LoVo (cell line): ENCODE results near the gene CLCN2.

Experiments used
- DNase-seq: peaks from one replicate; pipeline ENCODE4 v3.0.0-alpha.2; 2016; ENCODE audit warnings: low spot score

Gene CLCN2

DNA sequence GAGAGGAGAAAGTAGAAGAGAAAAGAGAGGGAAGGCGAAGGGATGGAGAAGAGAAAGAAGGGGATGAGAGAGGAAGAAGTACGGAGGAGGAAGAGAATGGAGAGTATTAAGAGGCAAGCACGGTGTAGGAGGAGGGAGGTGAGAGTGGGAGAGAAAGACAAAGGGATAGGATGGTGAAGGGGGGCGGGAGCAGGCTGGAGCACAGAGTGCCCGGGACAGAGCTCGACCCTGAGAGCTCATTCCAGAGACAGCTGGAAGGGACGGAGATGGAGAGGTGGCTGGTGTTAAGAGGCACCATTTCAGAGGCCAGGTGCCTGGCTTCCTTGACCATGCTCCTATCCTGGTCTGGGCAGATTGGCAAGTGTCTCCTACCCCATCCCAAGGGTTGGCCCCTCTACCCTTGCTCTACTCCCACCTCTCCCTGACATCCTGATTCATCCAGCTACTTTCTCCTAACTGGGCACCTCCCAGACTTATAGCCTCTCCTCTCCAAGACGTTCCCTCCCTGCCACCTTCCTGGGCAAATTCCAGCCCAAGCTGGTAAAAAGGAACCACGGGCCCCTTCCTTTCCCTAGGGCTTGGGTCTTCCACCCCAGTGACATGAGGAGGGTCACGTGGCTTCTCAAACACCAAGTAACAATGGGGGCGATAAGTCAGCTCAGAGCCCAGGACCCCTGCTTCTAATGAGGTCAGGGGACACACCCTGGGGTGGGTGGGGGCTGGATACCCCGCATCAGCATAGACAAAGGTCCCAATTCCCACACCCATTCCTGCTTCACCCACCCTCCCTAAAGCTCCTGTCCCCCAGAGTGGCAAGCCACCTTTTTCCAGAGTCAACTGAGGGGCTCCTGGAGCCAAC is 1.1 kb downstream of the CLCN2 start:
- no peak for DNase-seq

DNA sequence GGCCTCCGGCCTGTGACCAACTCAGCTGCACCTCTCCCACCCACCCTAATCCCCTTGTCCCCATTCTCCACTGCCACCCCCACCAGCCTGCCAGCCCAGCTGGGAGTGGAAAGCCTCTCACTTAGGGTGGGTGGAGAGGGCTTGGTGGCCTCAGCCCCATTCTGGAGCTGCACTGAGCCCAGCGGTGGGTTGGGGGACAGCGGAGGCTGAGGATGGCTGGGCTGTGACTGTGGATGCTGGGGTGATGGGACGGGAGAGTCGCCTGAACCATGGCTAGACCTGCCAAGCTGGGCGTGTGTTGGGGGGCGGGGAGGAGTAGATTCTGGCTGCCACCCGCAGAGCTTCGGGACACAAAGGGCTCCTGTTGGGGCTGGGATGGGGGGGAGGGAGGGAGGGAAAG is 1.8 kb downstream of the CLCN2 start:
- DNase-seq = no peak

DNA sequence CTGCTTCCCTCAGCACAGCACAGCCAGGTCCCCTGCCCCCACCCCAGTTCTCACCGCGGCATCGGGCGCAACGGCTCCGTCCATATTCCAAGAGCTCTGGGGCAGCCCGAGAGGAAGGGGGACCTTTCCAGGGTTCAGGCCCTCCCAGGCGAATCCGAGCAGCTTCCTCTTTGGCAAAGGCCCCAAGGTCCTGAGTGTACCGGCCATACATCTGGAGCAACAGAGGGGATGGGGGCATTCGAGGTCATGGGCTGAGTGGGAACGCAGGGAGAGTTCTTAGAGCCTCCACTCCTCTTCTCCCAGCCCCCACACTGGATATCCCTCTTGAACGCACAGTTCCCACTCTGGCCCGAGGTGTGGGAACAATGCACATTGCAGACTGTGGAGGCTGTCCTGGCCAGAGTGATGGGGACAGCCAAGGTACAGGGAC is 2.5 kb downstream of the CLCN2 start:
- no peak for DNase-seq

DNA sequence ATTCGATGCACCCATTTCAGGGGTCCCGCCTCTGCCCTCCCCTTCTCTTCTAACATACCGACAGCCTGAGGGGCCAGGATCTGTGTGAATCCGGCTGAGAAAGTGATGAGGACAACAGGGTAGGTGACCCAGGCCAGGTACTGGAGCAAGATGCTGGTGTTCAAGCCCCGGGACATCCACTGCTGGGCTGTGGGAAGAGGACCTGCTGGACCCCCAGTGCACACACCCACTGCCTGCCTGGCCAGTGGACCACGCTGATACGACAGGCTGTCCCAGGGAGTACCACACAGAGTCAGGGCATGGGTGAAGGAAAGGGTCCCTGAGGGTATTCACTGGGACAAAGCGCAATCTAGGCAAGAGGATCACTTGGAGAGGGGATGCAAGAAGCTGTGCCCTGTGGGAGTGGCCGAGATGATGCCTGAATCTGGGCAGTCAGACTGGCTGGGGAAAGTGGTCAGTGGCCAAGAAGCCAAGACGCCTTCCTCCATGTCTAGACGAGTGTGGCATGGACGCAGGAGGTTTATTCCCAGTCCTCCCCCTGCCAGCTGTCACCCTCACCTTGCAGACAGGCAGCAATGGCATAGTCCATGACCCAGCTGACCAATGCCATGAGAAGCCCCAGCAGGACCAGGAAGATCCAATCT is 3.2 kb downstream of the CLCN2 start:
- DNase-seq = no peak

DNA sequence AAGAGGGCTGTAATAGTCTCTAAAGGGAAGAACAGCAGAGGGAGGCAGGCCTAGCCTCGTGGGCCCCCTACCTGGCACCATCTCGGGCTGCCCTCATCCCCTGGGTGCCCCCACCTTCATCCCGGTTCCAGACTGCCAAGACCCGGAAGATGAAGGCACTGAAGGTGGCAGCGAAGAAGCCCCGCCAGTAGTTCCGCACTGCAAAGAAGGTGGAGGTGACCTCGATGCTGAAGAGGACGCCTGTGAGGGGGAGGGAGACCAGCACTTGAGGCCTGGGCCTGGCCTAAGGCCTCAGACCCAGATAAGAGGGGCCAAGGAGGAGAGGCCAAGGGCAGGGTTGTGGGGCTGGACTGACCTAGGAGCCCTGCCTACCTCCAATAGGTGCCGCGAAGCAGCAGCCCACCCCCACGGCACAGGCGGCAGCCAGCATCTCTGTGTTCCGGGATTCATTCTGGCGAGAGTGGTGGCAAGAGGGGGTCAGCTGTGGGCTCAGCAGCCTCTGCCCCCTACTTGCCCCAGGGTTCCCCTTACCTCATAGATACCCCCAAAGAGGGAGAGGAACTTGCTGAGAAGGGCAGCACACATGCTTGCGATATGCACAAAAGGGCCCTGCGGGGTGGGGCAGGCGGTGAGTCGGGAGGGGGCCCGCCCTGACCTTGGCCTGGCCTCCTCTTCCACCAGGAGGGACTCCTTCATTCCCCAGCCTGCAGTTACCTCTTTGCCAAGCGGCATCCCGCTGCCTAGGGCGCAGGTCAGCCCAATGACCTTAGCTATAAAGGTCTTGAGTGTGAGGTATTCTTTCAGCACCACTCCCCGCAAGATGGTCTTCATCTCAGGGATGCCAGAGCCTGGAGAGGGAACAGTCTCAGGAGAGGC is 3.9 kb downstream of the CLCN2 start:
- no peak for DNase-seq

DNA sequence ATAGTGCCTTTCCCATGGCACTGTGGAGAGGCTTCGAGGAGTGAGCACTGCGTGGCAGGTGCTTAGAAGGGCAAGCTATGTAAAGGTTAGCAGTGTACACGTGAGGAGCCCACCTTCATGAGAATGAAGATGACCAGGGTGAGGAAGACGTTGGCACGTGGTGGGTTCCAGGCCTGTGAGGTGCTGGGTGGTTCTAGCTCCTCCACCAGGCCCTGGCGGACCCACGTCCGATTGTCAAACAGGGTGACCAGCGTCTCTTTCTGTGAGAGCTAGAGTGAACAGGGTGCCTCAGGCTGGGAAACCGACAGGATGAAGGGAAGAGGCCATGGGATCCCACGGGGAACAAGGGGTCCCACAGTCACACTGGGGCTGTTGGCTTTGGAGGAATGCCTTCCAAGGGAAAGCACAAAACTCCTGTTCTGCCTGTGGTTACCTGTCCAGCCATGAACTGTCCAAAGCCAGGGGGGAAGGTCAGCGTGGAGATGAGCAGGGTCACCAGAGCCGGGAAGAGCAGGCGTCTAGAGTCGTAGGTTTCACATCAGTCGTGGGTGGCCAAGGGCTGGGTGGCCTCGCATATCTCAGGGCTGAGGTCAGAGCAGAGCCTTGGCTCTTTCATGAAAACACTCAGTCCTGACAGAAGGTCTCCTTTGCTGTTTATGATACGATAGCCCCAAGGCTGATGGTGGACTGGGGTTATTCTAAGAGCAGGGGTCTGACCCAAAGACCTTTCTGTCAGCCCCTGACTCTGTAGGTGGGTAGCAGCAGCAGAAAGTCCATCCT is 6.0 kb downstream of the CLCN2 start:
- no peak for DNase-seq

DNA sequence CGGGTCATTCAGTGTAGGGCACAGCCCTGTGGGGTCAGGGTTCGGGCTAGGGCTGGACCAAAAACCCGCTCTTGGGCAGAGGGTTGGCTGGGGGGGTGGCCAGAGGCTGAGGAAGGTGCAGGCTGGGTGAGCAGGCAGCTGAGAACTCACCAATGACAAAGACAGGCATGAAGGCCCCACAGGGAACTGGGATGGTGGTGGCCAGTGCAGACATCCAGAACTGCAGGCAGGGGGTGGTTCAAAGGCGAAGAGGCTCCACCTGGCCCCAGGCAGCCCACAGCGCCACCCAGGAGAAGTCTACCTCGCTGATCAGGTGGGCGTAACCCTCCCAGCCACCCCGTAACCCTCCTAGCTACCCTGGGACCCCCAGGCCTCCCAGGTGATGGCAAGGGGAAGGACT is 6.7 kb downstream of the CLCN2 start:
- no peak for DNase-seq

DNA sequence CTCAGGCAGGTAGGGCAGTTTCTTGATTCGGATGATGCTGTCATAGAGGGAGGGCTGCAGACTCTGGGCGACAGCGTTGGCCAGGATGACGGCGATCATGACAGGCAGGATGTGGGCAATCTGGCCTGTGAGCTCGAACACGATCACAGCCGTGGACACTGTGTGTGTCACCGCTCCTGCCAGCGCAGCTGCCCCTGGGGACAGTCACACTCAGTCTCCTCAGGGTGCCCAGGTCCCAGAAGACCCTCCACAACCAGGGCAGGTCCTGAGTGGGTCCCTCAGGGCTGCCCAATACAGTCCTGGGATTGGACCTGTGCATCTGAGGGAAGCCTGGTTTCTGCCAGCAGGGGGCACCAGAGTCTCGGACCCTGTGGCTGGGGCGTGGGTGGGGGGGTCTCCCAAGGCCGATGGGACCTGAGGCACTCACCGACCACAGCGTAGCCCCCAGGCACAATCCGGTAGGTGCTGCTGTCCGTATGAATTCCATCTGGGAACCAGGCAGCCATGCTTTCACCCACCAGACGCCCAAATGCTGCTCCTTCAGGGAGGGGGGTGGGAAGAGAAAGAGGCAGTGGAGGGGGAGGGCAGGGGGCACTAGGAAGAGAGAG is 7.2 kb downstream of the CLCN2 start:
- no peak for DNase-seq

DNA sequence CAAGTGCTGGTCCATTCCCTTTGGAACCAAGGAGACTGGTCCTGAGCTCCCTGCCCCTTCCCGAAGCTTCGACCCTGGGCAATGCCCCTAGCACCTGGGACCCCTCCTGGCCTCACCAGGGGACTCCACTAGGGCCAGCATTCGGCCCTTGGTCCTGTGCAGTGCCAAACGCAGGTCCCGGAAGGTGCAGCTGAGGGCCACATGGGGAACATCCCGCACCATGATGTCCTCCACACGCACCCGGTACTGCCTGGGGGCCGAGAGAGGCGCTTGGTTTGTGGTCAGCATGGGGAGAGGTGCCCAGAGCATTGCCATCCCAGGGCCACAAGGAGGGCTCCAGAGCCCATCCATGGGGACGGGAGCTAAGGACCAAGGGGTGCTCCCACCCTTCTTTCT is 7.9 kb downstream of the CLCN2 start:
- no peak for DNase-seq

DNA sequence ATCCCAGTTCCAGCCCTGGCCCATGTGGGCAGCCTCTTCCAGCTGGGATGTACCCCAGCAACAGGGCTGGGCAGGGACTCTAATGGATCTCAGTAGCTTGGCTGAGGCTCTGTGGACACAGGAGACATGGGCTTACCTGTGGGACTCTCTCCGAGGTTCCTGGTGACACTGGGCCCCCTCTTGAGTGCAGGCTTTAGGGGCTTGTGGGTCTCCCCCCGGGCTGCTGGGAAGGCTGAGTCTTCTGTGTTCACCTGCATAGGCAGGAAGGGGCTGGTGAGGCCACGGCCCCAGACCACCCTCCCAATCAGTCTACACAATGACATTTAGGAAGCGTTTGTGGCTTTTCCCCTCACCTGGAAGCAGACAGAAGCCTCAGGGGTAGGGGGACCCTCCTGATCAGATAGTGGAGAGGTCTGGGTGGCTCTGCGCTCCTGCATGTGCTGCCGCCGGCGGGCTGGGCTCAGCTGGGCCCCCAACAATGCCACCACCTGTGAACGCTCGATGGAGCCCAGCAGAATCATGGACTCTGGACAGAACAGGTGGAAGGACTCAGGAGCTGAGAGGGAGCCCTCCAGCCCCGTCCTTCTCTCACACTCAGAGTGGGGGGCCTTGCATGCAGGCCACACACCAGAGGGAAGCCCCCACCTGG is 8.4 kb downstream of the CLCN2 start:
- no peak for DNase-seq

DNA sequence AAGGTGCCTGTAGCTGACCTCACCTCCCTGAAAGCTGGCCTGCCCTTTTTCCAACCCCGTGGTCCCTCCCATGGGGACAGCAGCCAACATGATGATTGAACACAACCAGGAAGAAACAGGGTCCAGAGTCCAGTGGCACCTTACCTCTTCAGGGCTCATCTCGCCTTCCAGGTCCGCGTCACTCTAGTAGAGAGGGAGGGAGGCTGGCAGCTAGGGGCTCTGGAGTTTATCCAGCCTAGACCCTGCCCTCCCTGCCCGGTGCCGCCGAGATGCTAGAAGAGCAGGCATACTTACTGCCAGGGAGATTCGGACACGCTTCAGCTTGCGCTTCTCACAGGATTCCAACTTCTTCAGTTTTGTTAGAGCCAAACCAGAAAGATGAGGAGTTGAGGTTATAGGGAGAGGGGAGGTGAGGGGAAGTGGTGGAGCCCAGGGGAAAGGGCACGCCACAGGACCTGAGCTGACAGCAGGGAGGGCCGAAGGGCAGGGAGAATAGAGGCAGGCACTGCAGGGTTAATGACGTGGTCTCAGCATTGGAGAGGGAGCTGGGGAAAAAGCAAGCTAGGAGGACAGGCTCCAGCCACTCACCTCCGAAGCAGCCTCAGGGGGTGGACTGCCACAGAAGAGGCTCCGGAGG is 9.1 kb downstream of the CLCN2 start:
- DNase-seq = no peak

DNA sequence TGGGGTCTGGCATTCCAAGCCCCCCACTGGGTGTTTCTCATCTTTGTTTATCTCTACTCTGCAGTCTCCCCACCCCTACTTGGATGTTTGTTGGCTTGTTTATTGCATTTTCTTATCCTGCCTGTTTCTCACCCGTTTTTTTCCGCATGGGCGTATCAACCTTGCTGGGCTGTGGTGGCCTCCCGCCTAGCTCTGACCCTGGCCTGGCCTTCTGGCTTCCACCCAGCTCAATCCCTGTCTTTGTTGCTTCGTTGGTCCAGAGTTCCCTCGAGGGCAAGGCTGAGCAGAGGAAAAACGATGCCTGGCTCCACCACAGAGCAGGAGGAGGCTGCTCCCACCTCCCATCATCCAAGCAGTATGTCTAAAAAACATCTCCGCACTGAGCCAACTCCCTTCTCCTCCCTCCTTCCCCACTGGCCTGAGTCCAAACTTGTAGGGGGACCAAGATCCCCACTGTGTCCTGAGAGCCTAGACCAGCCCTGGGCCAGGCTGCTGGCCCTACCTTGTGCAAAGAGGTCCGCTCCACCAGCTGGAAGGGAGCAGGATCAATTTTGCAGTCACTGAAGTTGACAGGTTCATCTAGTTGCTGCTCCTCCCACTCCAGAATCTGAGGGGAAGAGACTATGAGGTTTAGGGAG is 9.8 kb downstream of the CLCN2 start:
- no peak for DNase-seq

DNA sequence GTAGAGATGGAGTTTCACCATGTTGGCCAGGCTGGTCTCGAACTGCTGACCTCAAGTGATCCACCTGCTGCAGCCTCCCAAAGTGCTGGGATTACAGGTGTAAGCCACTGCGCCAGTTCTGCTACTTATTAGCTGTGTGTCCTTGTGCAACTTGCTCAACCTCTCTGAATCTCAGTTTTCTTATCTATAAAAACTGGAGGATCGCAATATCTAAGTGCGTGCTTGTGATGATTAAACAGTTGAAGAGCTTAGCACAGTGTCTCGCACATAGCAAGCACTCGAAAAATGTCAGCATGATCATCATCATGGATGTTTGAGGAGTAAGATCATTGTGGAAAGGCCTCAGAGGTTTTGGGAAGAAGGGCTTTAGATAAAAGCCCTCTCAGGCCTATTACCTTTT is 10.8 kb downstream of the CLCN2 start:
- DNase-seq = no peak

DNA sequence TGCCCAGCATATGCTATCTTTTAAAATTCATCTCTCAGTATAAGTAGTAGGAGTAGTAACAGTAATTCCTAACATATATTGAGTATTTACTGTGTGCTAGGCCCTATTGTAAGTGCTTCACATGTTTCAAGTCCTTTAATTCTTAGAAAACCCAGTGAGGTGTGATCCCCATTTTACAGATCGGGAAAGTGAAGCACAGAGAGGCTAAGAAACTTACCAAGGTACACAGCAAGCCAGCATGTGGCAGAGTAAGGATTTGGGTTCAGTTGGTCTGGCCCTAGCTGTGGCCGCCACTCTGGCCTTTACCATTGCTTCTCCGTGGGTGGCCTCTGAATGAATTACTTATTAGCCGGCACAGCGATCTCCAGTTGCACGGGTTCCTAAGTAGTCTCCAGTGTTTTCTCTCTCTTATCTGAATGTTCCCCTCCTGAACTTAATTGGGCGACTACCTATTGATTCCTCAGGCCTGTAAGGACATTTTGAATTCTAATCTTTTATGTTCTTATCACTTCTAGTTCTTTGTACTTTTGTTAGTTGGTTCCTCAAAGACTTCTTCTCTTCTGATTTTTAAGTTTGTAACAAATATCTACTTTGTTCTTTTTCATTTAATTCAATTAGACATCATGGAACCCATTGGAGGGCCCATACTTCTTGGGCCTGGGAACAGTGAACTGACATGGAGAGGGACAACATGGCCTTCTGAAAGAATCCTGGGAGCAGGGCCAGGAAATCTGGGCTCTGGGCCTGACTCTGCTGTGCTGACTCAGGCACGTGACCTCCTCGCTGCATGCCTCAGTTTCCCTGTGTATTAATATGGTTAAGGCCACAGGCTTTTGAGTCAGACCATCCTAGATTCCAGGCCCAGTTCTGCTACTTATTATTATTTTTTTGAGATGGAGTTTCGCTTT is 11.6 kb downstream of the CLCN2 start:
- DNase-seq = no peak

DNA sequence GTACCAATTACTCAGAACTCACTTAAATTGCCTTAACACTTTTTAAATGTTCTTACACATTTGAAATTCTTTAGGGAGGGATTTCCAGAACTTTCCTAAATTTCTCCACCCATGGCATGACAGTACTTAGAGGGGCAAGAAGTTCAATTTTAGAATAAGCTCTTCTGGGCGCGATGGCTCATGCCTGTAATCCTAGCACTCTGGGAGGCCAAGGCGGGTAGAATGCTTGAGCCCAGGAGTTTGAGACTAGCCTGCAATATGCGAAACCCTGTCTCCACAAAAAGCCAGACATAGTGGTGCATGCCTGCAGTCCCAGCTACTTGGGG is 13.4 kb downstream of the CLCN2 start:
- no peak for DNase-seq

DNA sequence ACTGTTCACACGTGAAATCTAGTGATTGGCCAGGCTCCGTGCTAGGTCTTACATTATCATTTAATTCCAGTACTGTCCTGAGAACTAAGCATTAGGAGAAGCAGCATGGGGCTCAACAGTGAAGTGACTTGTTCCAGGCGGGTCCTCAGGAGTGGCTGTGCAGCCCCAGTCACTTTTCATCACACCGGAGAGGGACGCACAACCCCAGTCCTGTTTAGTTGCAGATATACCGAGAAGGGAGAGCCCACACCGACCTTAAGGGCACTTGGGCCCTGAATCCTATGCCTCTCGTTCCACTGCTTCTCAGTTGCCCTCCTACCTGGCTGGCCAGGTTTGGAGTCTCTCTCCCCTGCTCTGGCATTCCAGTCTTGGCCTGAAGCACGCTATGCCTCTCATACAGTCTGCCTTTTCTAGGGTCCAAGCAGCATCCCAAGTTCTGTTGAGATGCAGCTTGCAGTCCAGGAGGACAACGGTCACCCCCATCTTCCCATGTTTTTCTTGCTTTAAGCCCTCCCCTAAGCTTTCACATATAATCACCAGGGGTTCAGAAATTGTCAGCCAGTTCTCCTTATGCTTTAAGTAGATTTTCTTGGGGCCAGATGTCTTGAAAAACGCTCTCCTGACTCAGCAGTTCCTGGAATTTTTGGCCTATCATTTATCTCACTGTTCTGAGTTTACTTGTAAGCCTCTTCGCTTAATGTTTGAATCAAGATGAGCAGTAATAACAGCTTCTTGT is 13.9 kb downstream of the CLCN2 start:
- no peak for DNase-seq

DNA sequence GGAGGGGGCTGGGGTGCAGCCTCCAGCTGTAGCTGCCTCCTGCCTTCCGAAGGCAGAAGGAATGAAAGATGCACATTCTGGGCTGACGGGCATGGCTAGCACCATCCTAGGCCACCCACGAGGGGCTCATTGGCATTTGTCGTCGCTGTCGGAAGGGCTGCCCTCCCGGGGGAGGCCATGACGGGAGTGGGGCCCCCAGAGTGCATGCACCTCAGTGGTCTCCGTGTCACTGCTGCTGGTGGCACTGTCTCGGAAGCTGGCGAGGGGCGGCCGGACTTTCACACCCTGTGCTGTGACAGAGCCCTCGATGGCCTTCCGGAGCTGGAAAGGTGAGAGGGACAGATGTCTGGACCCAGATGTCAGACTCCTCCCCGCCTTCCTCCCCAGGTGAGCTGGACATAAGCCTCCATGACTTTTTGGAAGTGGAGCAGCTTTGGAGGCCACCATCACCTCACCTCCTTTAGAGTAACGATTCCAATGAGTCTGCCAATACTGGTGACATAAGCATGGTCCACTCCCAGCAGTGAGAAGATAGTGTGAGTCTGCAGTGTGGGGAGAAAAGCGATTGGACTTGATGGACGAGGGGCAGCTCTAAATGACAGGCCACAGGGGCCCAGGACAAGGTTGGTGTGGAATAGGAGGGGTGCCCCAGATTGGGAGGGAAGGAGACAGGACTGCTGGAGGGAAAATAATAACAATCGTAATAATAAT is 14.8 kb downstream of the CLCN2 start:
- no peak for DNase-seq
